Neural cell (in vitro differentiated cells): ENCODE data around the gene CLEC18A. TPM values are rescaled to one million over a fixed set of nuclear protein-coding genes. Genes with fewer than 3 reads are reported as not detected.

Experiments
- H2AFZ ChIP-seq: fragments of 200-600, 300-800 bp; sonication (generic), shearing (Covaris generic); 2 replicates; pipeline ENCODE4 v1.6.0; 2014; ENCODE audit warnings: low read depth, mild to moderate bottlenecking, antibody characterized with exemption, low read length, moderate library complexity
- H3F3A ChIP-seq: fragments of 200-600 bp; shearing (Covaris generic); 2 replicates; pipeline ENCODE4 v1.6.1; 2016; ENCODE audit warnings: mild to moderate bottlenecking, moderate library complexity, mixed read lengths, antibody characterized with exemption, low read length; ENCODE audit not compliant: insufficient read depth, poor library complexity, severe bottlenecking
- H3K27ac ChIP-seq: fragments of 200-600, 300-800 bp; sonication (generic), shearing (Covaris generic); 2 replicates; pipeline ENCODE4 v1.5.1; 2014; ENCODE audit warnings: mild to moderate bottlenecking, low read length, moderate library complexity
- H3K27me3 ChIP-seq: fragments of 300-800, 200-600 bp; sonication (generic), shearing (Covaris generic); 2 replicates; pipeline ENCODE4 v1.6.0; 2014; ENCODE audit warnings: mild to moderate bottlenecking, low read depth, low read length, moderate library complexity; ENCODE audit not compliant: insufficient read depth
- H3K36me3 ChIP-seq: fragments of 300-800, 200-600 bp; sonication (generic), shearing (Covaris generic); 2 replicates; pipeline ENCODE4 v1.5.1; 2014; ENCODE audit warnings: mild to moderate bottlenecking, antibody characterized with exemption, low read length, moderate library complexity; ENCODE audit not compliant: insufficient read depth
- H3K4me2 ChIP-seq: fragments of 300-800, 200-600 bp; sonication (generic), shearing (Covaris generic); 2 replicates; pipeline ENCODE4 v1.6.0; 2014; ENCODE audit warnings: mild to moderate bottlenecking, low read length
- H3K4me3 ChIP-seq: fragments of 300-800, 200-600 bp; sonication (generic), shearing (Covaris generic); 2 replicates; pipeline ENCODE4 v1.5.1; 2014; ENCODE audit warnings: mild to moderate bottlenecking, low read length, moderate library complexity
- H3K79me2 ChIP-seq: fragments of 200-600 bp; shearing (Covaris generic); replicated peaks from 2 replicates; pipeline ENCODE4 v1.6.0; 2014; ENCODE audit warnings: mild to moderate bottlenecking, low read length, moderate library complexity; ENCODE audit not compliant: insufficient read depth
- H3K9ac ChIP-seq: fragments of 300-800, 200-600 bp; sonication (generic), shearing (Covaris generic); 2 replicates; pipeline ENCODE4 v1.6.1; 2016; ENCODE audit warnings: mild to moderate bottlenecking, low read length, mixed read lengths
- H3K9me2 ChIP-seq: fragments of 200-600 bp; shearing (Covaris generic); 2 replicates; pipeline ENCODE4 v1.6.1; 2016; ENCODE audit warnings: mild to moderate bottlenecking, low read length, mixed read lengths; ENCODE audit not compliant: insufficient read depth
- H3K9me3 ChIP-seq: fragments of 200-600, 300-800 bp; sonication (generic), shearing (Covaris generic); 2 replicates; pipeline ENCODE4 v1.6.1; 2016; ENCODE audit warnings: mild to moderate bottlenecking, mixed run types, low read length, moderate library complexity, mixed read lengths
- H4K20me1 ChIP-seq: fragments of 200-600 bp; shearing (Covaris generic); 2 replicates; pipeline ENCODE4 v1.6.1; 2016; ENCODE audit warnings: mild to moderate bottlenecking, mixed run types; ENCODE audit not compliant: insufficient read depth
- EP300 ChIP-seq: fragments of 450-650 bp; conservative IDR thresholded peaks from 2 replicates; pipeline ENCODE4 v1.6.1; 2014; ENCODE audit warnings: antibody characterized with exemption, mild to moderate bottlenecking, moderate library complexity; ENCODE audit not compliant: poor library complexity, severe bottlenecking
- EZH2 ChIP-seq: fragments of 200-600, 300-800 bp; shearing (Covaris generic), sonication (generic); IDR thresholded peaks from 2 replicates; pipeline ENCODE4 v1.6.1; 2014; ENCODE audit warnings: antibody characterized with exemption, low read length, borderline replicate concordance, mild to moderate bottlenecking; ENCODE audit not compliant: insufficient read depth, poor library complexity, severe bottlenecking
- MXI1 ChIP-seq: fragments of 450-650 bp; conservative IDR thresholded peaks from 2 replicates; pipeline ENCODE4 v1.6.1; 2014; ENCODE audit warnings: antibody characterized with exemption, mild to moderate bottlenecking; ENCODE audit not compliant: poor library complexity, severe bottlenecking
- POLR2AphosphoS5 ChIP-seq: IDR thresholded peaks from 2 replicates; pipeline ENCODE4 v1.6.1; 2012
- RAD21 ChIP-seq: fragments of 450-650 bp; conservative IDR thresholded peaks from 2 replicates; pipeline ENCODE4 v1.6.1; 2014; ENCODE audit warnings: antibody characterized with exemption, mild to moderate bottlenecking, moderate library complexity
- SMC3 ChIP-seq: fragments of 450-650 bp; conservative IDR thresholded peaks from 2 replicates; pipeline ENCODE4 v1.6.1; 2014; ENCODE audit warnings: antibody characterized with exemption, mild to moderate bottlenecking, moderate library complexity; ENCODE audit not compliant: poor library complexity
- TAF1 ChIP-seq: IDR thresholded peaks from 2 replicates; pipeline ENCODE4 v1.6.1; 2012; ENCODE audit warnings: low read depth
- polyA plus RNA-seq: library from polyadenylated mRNA; depleted of rRNA; stranded (reverse); fragments of >200 nt; gene quantifications from 2 replicates; pipeline ENCODE4 v1.2.3, GENCODE V29; 2014
- TF ChIP-seq, protein P1 (sequence below): fragments of 450-650 bp; IDR thresholded peaks from 2 replicates; pipeline ENCODE4 v1.5.1; 2014; ENCODE audit warnings: antibody characterized with exemption, mild to moderate bottlenecking, moderate library complexity; ENCODE audit not compliant: poor library complexity, severe bottlenecking
- TF ChIP-seq, protein P2 (sequence below): IDR thresholded peaks from 2 replicates; pipeline ENCODE4 v1.6.1; 2012; ENCODE audit warnings: borderline replicate concordance

CLEC18A gene
- polyA plus RNA-seq, 1 donor from 2014 or later: 2.0 TPM

DNA sequence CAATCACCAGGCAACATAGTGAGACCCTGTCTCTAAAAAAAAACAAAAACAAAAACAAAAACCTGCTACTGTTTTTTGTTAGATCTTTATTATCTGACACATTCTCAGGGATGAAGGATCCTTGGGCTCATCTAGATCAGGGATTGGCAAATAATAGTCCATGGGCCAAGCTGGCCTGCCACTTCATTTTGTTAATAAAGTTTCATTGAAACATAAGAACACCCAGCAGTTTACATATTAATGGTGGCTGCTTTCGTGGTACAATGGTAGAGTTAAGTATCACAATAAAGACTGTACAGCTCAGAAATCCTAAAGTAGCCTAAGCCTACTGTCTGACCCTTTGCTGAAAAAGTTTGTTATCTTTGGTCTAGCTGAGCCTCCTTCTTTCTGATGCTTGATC is 32.9 kb upstream of the CLEC18A start:
- H3F3A ChIP-seq: no peaks in the 10 kb centered on the region
- H3K4me3 ChIP-seq: no peak overlapping the region
- no peaks in the 10 kb centered on the region for H3K36me3 ChIP-seq
- H3K27me3 ChIP-seq: no peaks in the 10 kb centered on the region
- H4K20me1 ChIP-seq: no peaks in the 10 kb centered on the region
- H3K9ac ChIP-seq: no peak overlapping the region
- H3K27ac ChIP-seq: no peak overlapping the region
- no peaks in the 10 kb centered on the region for H3K79me2 ChIP-seq
- no peaks in the 10 kb centered on the region for H3K9me2 ChIP-seq
- no peaks in the 10 kb centered on the region for H3K9me3 ChIP-seq
- TF ChIP-seq POLR2AphosphoS5 (no peak), SMC3 (no peak), EZH2 (no peak), TAF1 (no peak), EP300 (no peak), RAD21 (no peak), MXI1 (no peak)
- TF ChIP-seq, protein P1, sequence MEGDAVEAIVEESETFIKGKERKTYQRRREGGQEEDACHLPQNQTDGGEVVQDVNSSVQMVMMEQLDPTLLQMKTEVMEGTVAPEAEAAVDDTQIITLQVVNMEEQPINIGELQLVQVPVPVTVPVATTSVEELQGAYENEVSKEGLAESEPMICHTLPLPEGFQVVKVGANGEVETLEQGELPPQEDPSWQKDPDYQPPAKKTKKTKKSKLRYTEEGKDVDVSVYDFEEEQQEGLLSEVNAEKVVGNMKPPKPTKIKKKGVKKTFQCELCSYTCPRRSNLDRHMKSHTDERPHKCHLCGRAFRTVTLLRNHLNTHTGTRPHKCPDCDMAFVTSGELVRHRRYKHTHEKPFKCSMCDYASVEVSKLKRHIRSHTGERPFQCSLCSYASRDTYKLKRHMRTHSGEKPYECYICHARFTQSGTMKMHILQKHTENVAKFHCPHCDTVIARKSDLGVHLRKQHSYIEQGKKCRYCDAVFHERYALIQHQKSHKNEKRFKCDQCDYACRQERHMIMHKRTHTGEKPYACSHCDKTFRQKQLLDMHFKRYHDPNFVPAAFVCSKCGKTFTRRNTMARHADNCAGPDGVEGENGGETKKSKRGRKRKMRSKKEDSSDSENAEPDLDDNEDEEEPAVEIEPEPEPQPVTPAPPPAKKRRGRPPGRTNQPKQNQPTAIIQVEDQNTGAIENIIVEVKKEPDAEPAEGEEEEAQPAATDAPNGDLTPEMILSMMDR: no peak
- TF ChIP-seq, protein P2, sequence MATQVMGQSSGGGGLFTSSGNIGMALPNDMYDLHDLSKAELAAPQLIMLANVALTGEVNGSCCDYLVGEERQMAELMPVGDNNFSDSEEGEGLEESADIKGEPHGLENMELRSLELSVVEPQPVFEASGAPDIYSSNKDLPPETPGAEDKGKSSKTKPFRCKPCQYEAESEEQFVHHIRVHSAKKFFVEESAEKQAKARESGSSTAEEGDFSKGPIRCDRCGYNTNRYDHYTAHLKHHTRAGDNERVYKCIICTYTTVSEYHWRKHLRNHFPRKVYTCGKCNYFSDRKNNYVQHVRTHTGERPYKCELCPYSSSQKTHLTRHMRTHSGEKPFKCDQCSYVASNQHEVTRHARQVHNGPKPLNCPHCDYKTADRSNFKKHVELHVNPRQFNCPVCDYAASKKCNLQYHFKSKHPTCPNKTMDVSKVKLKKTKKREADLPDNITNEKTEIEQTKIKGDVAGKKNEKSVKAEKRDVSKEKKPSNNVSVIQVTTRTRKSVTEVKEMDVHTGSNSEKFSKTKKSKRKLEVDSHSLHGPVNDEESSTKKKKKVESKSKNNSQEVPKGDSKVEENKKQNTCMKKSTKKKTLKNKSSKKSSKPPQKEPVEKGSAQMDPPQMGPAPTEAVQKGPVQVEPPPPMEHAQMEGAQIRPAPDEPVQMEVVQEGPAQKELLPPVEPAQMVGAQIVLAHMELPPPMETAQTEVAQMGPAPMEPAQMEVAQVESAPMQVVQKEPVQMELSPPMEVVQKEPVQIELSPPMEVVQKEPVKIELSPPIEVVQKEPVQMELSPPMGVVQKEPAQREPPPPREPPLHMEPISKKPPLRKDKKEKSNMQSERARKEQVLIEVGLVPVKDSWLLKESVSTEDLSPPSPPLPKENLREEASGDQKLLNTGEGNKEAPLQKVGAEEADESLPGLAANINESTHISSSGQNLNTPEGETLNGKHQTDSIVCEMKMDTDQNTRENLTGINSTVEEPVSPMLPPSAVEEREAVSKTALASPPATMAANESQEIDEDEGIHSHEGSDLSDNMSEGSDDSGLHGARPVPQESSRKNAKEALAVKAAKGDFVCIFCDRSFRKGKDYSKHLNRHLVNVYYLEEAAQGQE: no peak
- H2AFZ ChIP-seq: no peak overlapping the region
- no peak overlapping the region for H3K4me2 ChIP-seq

DNA sequence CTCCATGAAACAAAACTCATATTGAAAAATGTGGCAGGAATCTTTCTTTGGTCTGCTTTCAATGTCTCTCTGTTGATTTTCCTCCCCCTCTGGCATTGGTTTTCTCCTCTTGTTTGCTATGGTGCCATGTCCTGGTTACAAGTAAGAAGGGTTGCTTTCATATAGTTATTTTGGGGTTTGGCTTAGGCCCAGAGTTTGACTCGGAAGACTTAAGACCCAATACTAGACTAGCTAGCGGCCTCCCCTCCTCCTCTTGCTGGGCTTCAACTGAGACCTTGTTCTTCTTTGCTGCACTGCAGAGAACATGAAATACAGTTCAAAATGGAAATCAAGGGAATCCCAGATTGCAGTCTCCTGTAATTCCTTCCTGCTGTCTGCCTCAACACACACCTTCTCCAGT is 30.0 kb upstream of the CLEC18A start:
- Histone ChIP-seq H3K9me3 (no peaks in the 10 kb centered on the region), H3K9me2 (no peaks in the 10 kb centered on the region), H3K36me3 (no peaks in the 10 kb centered on the region), H3K9ac (no peak overlapping the region), H3K27me3 (no peaks in the 10 kb centered on the region), H3K27ac (no peak overlapping the region), H3F3A (no peaks in the 10 kb centered on the region), H3K4me3 (no peak overlapping the region), H3K79me2 (no peaks in the 10 kb centered on the region), H4K20me1 (no peaks in the 10 kb centered on the region), H3K4me2 (no peak overlapping the region), H2AFZ (no peak overlapping the region)
- TF ChIP-seq RAD21: no peak
- no peak for TF ChIP-seq POLR2AphosphoS5
- TF ChIP-seq EZH2: no peak
- TF ChIP-seq SMC3: no peak
- TF ChIP-seq, protein P2: no peak
- no peak for TF ChIP-seq TAF1
- TF ChIP-seq MXI1: no peak
- no peak for TF ChIP-seq EP300
- TF ChIP-seq, protein P1: no peak
